ENCODE data around the gene IQCM. TPM values are rescaled to one million over a fixed set of nuclear protein-coding genes. Genes with fewer than 3 reads are reported as not detected.

Gene IQCM
- polyA plus RNA-seq (2012; rRNA removed) = not detected in 2 replicates
- not detected in 2 replicates for polyA plus RNA-seq (2012; cell fraction: cytosol; rRNA removed)
- polyA plus RNA-seq (2012; cell fraction: nucleus; rRNA removed) = not detected in 2 replicates

GRCh38 chr4:149815743-149816142 is at the start of gene IQCM:
Gene IQCM (minus strand): TSS chr4:149815843. CDS start chr4:149742691, 73,152 bp downstream.
- H2AFZ ChIP-seq (ENCODE audit: low read depth) = no peak within 1 kb of the TSS
- H3K9me2 ChIP-seq = no peaks in the 10 kb centered on the region
- ChIA-PET CTCF (no interaction called here), POLR2A (no interaction called here)
- H4K20me1 ChIP-seq (ENCODE audit: insufficient read depth) = no peaks in the 10 kb centered on the region
- no peak within 1 kb of the TSS for H3K9ac ChIP-seq
- no peak within 1 kb of the TSS for H3K4me2 ChIP-seq
- H3K27ac ChIP-seq (ENCODE audit: low read depth in 2 of 2, low read length in 1 of 2) = no peak within 1 kb of the TSS
- no peaks in the 10 kb centered on the region for H3K9me3 ChIP-seq
- H3K27me3 ChIP-seq (ENCODE audit: insufficient read depth) = no peaks in the 10 kb centered on the region
- TF ChIP-seq RCOR1 (IDR thresholded peaks at IDR 0.05; ENCODE audit: low read length) (no peak), YY1 (IDR thresholded peaks at IDR 0.05; ENCODE audit: low read depth) (no peak), MXI1 (IDR thresholded peaks at IDR 0.05; ENCODE audit: low read depth, low read length) (no peak), EZH2phosphoT487 (IDR thresholded peaks at IDR 0.05; ENCODE audit: borderline replicate concordance, low read depth) (no peak), USF1 (IDR thresholded peaks at IDR 0.05; ENCODE audit: borderline replicate concordance, low read depth) (no peak), TEAD4 (IDR thresholded peaks at IDR 0.05; ENCODE audit: borderline replicate concordance, insufficient read depth) (no peak), MAX (IDR thresholded peaks at IDR 0.05; ENCODE audit: low read depth) (no peak), RAD21 (IDR thresholded peaks at IDR 0.05; ENCODE audit: low read length) (no peak), NFIC (IDR thresholded peaks at IDR 0.05; ENCODE audit: borderline replicate concordance) (no peak), GATA2 (CRISPR knock-in tag; IDR thresholded peaks at IDR 0.05) (no peak), SIN3A (IDR thresholded peaks at IDR 0.05; ENCODE audit: borderline replicate concordance, low read depth, low read length) (no peak), JUND (IDR thresholded peaks at IDR 0.05) (no peak), MEF2A (IDR thresholded peaks at IDR 0.05; ENCODE audit: borderline replicate concordance, low read depth) (no peak), RXRA (IDR thresholded peaks at IDR 0.05; ENCODE audit: borderline replicate concordance, low read depth) (no peak), SMC3 (IDR thresholded peaks at IDR 0.05; ENCODE audit: low read depth, low read length) (no peak), FOXJ3 (CRISPR knock-in tag; IDR thresholded peaks at IDR 0.05) (no peak)
- no peaks in the 10 kb centered on the region for H3K79me2 ChIP-seq (ENCODE audit: insufficient read depth)
- no peaks in the 10 kb centered on the region for H3F3A ChIP-seq (replicated peaks; ENCODE audit: insufficient read depth)
- H3K36me3 ChIP-seq (replicated peaks in 1 of 2; ENCODE audit: control insufficient read depth in 1 of 2, insufficient read depth in 2 of 2, low read length in 1 of 2) = no peaks in the 10 kb centered on the region
- WGBS (ENCODE audit: low lambda C conversion rate) = 0% methylated on average over 1 of the region's 1 CpG
- no peak within 1 kb of the TSS for H3K4me3 ChIP-seq (ENCODE audit: low read depth in 2 of 2, low read length in 1 of 2)
- H3K4me1 ChIP-seq (ENCODE audit: control insufficient read depth in 1 of 2, insufficient read depth in 2 of 2, low read depth in 1 of 2, low read length in 1 of 2) = no peaks in the 10 kb centered on the region
- DNase-seq = no peak

- 5% methylated on average over 3 of the region's 3 CpGs for WGBS (ENCODE audit: low lambda C conversion rate)
- ChIA-PET POLR2A (no interaction called here), CTCF (no interaction called here)
Measured at GRCh38 chr4:149857446-149857845, 41.8 kb upstream of the IQCM start.

More at GRCh38 chr4:149857446-149857845, 41.8 kb upstream of the IQCM start:
- H3K4me2 ChIP-seq = no peak overlapping the region
- H3K36me3 ChIP-seq (replicated peaks in 1 of 2; ENCODE audit: control insufficient read depth in 1 of 2, insufficient read depth in 2 of 2, low read length in 1 of 2) = no peaks in the 10 kb centered on the region
- H3K4me1 ChIP-seq (ENCODE audit: control insufficient read depth in 1 of 2, insufficient read depth in 2 of 2, low read depth in 1 of 2, low read length in 1 of 2) = no peaks in the 10 kb centered on the region
- H3K27ac ChIP-seq (ENCODE audit: low read depth in 2 of 2, low read length in 1 of 2) = no peak overlapping the region
- no peak overlapping the region for H3K9ac ChIP-seq
- no peak overlapping the region for H3K4me3 ChIP-seq (ENCODE audit: low read depth in 2 of 2, low read length in 1 of 2)
- no peaks in the 10 kb centered on the region for H3F3A ChIP-seq (replicated peaks; ENCODE audit: insufficient read depth)
- no peaks in the 10 kb centered on the region; the same call in 1 of the 2 replicates for H3K27me3 ChIP-seq (ENCODE audit: insufficient read depth)
- H3K79me2 ChIP-seq (ENCODE audit: insufficient read depth) = no peaks in the 10 kb centered on the region
- no peaks in the 10 kb centered on the region for H3K9me2 ChIP-seq
- no peak for DNase-seq
- TF ChIP-seq EZH2phosphoT487 (IDR thresholded peaks at IDR 0.05; ENCODE audit: borderline replicate concordance, low read depth) (no peak), IRF3 (IDR thresholded peaks at IDR 0.05; ENCODE audit: low read depth, low read length) (no peak), RXRA (IDR thresholded peaks at IDR 0.05; ENCODE audit: borderline replicate concordance, low read depth) (no peak), NRF1 (IDR thresholded peaks at IDR 0.05; ENCODE audit: low read depth, low read length) (no peak), TAF1 (IDR thresholded peaks at IDR 0.05; ENCODE audit: borderline replicate concordance, low read depth, low read length) (no peak)
- H2AFZ ChIP-seq (ENCODE audit: low read depth) = no peak overlapping the region
- H4K20me1 ChIP-seq (ENCODE audit: insufficient read depth) = no peaks in the 10 kb centered on the region
- no peaks in the 10 kb centered on the region for H3K9me3 ChIP-seq

All from SK-N-SH (cell line).